PC-3 (cell line): Measurements from ENCODE around the gene PREX1.

Experiments used
- EZH2 ChIP-seq: fragments of 300-600 bp; sonication (generic); IDR thresholded peaks from one replicate; pipeline ENCODE4 v1.6.1; 2017; ENCODE audit warnings: antibody characterized with exemption, mild to moderate bottlenecking, low read length; ENCODE audit not compliant: unreplicated experiment
- TF ChIP-seq, protein P1 (sequence below): fragments of 300-600 bp; sonication (generic); conservative IDR thresholded peaks from 2 replicates; pipeline ENCODE4 v1.5.1; 2017; ENCODE audit warnings: antibody characterized with exemption, low read depth, mild to moderate bottlenecking, low read length

DNA sequence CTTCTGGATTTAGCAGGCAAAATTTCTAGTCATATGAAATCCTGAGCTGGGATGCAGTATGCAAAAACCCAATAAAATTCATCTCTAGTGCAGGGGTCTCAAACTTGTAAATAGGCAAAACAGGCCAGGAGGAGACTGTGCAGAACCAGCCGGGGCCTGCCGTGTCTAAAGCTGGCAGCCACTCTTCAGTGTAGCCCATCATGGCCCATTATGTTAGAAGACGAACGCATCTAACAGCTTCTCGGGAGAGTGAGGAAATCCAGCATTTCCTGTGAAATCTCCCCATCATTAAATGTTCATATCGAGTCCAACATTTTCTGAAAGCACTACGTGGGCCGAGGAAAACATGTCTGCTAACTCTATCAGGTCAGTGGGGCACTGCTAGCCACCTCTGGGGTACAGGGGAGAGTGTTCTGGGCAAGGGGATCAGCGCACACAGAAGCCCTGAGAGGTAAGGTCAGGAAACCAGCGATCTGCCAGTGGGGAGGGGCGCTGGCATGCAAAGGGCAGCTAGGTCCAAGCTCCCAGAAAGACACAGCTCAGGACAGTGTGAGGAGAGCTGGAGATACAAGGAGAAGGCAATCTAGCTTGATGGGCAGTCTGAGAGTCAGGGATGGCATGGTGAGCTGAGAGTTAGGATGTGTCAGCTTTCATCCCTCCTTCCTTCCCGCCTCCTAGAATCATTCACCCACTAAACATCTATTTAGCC is 144.2 kb downstream of the PREX1 start:
- no peak for TF ChIP-seq EZH2
- TF ChIP-seq, protein P1, sequence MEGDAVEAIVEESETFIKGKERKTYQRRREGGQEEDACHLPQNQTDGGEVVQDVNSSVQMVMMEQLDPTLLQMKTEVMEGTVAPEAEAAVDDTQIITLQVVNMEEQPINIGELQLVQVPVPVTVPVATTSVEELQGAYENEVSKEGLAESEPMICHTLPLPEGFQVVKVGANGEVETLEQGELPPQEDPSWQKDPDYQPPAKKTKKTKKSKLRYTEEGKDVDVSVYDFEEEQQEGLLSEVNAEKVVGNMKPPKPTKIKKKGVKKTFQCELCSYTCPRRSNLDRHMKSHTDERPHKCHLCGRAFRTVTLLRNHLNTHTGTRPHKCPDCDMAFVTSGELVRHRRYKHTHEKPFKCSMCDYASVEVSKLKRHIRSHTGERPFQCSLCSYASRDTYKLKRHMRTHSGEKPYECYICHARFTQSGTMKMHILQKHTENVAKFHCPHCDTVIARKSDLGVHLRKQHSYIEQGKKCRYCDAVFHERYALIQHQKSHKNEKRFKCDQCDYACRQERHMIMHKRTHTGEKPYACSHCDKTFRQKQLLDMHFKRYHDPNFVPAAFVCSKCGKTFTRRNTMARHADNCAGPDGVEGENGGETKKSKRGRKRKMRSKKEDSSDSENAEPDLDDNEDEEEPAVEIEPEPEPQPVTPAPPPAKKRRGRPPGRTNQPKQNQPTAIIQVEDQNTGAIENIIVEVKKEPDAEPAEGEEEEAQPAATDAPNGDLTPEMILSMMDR = no peak
